Amniotic epithelial cell (primary cell): ENCODE measurements around the gene ZFHX3.

ENCODE experiments used
- DNase-seq: peaks from one replicate; pipeline ENCODE4 v3.0.0-alpha.2; 2010; ENCODE audit warnings: low read depth

Gene ZFHX3

DNA sequence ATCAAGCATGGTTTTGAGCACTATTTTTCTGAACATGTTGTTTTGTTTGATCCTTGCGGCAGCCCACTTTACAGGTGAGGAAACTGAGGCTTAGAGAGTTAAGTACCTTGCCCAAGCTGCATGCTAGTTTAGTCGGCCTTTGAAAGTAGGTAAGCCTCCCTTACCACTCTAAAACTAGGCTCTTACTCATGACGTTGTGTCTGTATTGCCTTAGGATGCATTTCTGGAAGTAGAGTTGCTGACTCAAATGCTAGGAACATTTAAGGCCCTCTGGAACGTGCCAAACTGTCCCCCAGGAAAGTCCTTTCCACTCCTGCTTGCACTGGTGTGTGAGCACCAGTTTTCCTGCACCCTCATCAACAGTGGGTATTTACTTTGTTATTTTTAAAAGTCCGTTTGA, 76.6 kb downstream of the ZFHX3 start:
- no peak for DNase-seq

DNA sequence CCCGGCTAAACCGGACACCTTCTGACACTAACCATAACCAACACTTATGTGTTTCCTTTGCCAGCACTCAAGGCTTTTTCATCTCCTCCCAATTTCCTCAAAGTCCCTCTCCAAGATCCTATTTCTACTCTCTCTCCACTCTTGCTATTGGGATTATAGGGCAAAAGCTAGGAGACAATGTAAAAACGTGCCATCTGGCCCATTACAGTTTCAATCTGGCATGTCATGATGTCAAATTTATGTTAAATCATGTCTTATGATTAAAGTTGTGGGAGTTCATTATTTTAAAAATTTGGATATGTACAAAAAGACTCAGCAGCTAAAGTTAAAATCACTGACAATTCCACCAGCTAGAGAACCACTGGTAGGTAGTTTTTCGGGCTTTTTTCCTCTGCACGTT, 77.3 kb downstream of the ZFHX3 start:
- DNase-seq = no peak

GRCh38 chr16:72969812-72970211, 78.1 kb downstream of the ZFHX3 start:
- no peak for DNase-seq

DNA sequence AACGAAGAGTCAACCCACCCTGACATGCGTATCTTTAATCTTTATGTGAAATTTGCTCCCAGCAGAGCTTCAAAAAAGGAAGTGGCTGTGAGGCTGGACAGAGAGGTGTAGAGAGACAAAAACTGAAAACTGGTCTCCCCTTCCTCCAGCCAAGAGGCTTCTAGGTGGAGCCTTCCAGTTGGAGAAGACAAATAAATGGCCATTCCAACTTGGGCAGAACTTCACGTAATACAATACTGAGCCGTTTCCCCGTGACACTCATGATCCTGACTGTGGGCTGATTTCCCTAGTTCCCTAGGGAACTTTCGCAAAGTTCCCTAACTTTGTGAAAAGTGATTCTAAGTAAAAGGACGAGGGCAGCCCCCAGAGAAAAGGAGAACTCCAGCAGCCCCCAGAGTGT, 78.8 kb downstream of the ZFHX3 start:
- DNase-seq = no peak

DNA sequence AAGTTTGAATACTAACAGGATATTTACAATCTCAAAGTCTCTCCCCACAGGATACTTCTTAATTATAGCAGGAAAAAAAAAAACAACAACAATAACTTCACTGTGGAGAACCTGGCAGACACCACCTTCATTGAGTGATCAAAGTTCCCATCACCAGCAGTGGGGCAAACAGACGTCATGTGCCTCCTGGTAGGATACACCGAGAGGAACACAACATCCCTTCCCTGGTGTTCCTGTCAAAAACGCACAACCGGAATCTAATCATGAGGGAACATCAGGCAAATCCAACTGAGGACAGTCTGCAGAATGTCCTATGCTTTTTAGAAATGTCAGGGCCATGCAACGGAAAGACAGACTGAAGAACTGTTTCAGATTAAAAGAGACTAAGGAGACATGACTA, 80.0 kb downstream of the ZFHX3 start:
- no peak for DNase-seq

- DNase-seq = peak; percentile 52
Observed at GRCh38 chr16:72963533-72964315, 84.2 kb downstream of the ZFHX3 start.

DNA sequence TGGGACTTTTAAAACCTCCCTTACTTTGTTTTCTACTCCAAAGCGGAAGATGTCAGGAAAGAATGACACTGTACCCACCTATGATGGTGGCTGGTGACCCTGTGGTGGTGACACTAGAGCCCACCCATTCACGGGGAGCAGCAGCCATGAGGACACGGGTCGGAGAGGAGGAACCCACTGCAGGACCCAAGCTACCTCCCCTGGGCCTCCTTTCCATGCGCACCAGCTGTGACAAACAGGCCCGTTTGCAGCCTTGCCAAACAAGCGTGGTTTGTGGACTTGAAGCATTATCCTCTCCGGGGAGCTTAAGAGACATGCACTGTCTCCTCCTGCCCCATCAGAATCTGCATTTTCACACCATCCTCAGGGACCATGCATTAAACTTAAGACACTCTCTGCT, 85.6 kb downstream of the ZFHX3 start:
- DNase-seq = no peak

GRCh38 chr16:72961863-72962262, 86.1 kb downstream of the ZFHX3 start:
- DNase-seq = no peak

- DNase-seq = peak; percentile 19
Observed at GRCh38 chr16:72961115-72961832, 86.7 kb downstream of the ZFHX3 start.

GRCh38 chr16:72960101-72960500, 87.8 kb downstream of the ZFHX3 start:
- no peak for DNase-seq

DNA sequence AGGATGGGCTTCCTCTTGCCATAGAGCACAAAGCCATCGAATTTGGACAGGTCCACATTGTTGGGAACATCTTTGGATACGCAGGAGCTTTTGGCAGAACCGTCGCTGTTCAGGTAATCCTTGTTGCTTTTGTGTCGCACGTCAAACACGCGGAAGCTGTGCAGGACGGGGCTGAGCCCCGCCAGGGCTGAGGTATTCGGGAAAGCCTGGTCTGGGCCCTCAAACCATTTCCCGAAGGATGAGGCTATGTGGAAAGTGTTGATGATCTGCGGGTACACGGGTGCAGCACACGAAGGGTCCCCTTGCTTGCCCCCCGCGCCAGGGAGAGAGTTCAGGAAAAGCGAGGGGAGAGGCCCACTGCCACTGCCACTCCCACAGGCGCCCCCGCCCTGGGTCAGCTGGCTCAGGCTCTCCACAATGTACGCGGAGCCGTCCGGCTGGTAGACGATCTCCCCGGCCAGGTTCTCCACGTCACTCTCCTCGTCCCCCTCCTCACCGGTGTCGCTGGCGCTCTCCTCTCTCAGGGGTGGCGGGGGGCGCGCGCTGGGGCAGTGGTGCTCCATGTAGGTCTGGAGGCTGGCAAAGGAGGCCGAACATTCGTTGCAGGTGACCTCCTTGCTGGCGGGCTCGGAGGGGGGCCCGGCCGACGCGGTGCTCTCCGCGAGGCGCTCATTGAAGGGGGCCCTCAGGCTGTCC, 88.5 kb downstream of the ZFHX3 start:
- no peak for DNase-seq

- DNase-seq = no peak
Observed at GRCh38 chr16:72958522-72959076, 89.3 kb downstream of the ZFHX3 start.

DNA sequence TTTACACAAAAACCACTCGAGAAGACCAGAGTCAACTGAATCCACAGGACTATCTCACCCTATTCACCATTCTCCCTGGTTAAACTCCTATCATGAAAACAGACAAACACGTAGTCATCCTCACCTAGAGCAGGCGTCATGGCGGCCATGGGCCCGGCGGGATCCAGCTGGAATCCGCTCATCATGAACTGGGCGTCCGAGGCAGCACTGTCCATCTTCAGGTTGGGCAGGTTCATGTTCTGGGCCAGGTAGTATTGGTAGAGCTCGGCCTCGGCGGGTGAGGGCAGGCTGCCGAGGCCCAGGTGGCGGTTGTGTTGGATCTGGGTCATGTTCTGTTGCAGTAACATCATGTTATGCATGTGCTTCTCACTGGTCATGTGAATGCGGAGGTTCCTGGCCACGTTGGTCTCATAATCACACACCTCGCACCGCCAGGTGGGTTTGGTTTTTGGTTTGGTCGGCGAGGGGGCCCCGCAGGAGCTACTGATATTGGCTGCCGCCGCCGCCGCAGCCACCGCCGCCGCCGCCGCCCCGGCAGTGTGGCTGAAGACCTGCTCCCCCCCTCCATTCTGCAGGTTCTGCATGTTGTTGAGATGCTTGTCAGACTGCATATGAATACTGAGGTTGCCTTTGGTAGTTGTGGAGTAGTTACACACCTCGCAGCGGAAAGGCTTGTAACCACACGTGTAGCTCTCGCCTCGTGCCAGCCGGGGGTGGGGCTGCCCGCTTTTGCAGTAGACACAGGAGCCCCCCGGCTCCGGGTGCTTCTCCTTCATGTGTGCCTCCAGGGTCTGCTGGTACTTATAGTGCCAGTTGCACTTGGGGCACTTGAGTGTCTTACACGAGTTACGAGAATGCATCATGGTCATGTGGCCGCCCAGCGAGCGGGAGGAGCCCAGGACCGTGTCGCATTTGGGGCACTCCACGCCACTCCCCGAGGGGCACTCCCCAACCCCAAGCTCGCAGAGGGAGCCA, 90.3 kb downstream of the ZFHX3 start:
- no peak for DNase-seq

GRCh38 chr16:72956124-72957064, 91.5 kb downstream of the ZFHX3 start:
- DNase-seq = no peak

GRCh38 chr16:72952811-72953271, 95.1 kb downstream of the ZFHX3 start:
- DNase-seq = peak; percentile 85

GRCh38 chr16:72952404-72952803, 95.5 kb downstream of the ZFHX3 start:
- peak; percentile 8 for DNase-seq

DNA sequence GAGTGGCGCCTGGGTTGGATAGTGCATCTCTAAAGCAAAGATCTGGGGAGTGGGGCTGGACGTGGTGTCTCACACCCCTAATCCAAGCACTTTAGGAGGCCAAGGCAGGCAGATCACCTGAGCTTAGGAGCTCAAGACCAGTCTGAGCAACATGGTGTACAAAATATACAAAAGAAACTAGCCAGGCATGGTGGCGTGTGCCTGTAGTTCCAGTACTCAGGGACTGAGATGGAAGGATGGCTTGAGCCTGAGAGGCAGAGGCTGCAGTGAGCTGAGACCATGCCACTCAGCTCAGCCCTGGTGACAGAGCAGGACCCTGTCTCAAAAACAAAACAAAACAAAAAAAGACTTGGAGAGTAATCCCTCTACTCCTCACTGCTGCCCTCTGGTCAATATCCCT, 96.0 kb downstream of the ZFHX3 start:
- no peak for DNase-seq

- DNase-seq = no peak
Observed at GRCh38 chr16:72950669-72951068, 97.3 kb downstream of the ZFHX3 start.

DNA sequence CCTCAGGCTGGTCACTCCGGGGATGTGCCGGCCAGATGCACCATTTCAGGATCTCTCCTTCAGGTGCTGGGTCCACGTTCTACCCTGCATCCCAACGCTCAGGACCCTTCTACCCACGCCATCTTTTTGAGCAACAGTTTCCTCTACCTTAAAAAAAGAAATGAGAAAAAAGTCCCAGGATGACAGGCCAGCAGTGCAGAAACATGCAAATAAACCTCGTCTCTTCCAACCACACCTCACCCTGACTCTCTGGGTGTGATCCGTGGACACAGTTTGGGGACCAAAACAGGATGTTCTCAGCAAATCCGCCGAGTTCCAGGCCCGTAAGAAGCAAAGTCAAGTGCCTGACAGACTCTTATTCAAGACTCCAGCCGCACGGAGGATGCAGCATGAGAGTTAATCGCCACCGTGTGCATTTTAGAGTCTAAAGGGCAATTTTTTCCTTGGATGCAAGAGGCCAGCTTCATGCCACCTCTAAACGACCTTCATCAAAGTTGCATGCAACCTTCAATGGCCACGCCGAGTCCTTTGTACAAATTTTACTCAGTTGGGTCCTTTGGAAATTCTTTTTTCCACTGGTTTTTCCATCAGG, 99.6 kb downstream of the ZFHX3 start:
- no peak for DNase-seq
